Measurements from ENCODE around the gene MT1B. TPM values are rescaled to one million over a fixed set of nuclear protein-coding genes. Genes with fewer than 3 reads are reported as not detected.
A peak's percentile ranks its signal among the peaks of the same experiment; 100 is the strongest.

The MT1B gene
- total and polyA plus RNA-seq, 4 donors: 1.2 to 1.5 TPM; not detected in 2

DNA sequence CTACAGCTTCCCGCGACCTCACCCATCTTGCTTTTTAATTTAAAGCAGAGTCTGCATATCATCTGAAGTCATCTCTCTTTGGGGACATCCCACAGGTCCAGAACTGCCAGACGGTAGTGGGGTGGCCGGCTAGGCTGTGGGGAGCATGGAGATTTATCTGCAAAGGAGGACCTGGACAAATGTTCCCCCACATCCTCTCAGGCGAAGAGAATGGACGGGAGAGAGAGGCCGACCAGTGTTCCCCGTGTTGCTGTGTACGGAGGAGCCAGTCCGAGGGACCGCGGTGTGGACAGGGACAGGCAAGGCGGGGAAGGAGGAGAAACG, 19.9 kb upstream of the MT1B start:
- Histone ChIP-seq H3K36me3 (ENCODE audit: control insufficient read depth in 4 of 4, insufficient read depth in 3 of 4, low read depth in 1 of 4, low read length in 3 of 4) (peaks cover 0 to under 1% (median 0%) of the 10 kb centered on the region in 4 donors), H3K27ac (ENCODE audit: low read depth in 1 of 2, low read length in 2 of 2) (peak overlapping the region; percentile 84 to 87), H3K9ac (ENCODE audit: low read depth in 1 of 2, low read length in 2 of 2) (peak overlapping the region in 1 of 2 donors; percentile 24), H3K4me3 (ENCODE audit: low read depth in 1 of 3, low read length in 3 of 3) (peak overlapping the region; percentile 34 to 93 (median 48)), H3K9me3 (ENCODE audit: control insufficient read depth in 4 of 4, low read length in 3 of 4) (no peaks in the 10 kb centered on the region), H3K27me3 (ENCODE audit: control insufficient read depth in 4 of 4, insufficient read depth in 4 of 4, low read length in 3 of 4) (no peaks in the 10 kb centered on the region), H3K4me1 (ENCODE audit: control insufficient read depth in 4 of 4, insufficient read depth in 4 of 4, low read length in 3 of 4) (peaks cover 2 to 24% (median 7%) of the 10 kb centered on the region in 4 donors)
- DNase-seq (ENCODE audit: low spot score): no peak
- 22% methylated on average over 14 of the region's 14 CpGs for WGBS
- TF ChIP-seq REST (IDR thresholded peaks at IDR 0.05): no peak
- no peak for TF ChIP-seq YY1 (IDR thresholded peaks at IDR 0.05)
- no peak for TF ChIP-seq RAD21 (IDR thresholded peaks at IDR 0.05)
- TF ChIP-seq HNF4A (conservative IDR thresholded peaks at IDR 0.05): no peak
- no peak for TF ChIP-seq EGR1 (IDR thresholded peaks at IDR 0.05; ENCODE audit: low read depth in 2 of 2)
- TF ChIP-seq TAF1 (conservative IDR thresholded peaks at IDR 0.05): no peak
- TF ChIP-seq ATF3 (IDR thresholded peaks at IDR 0.05): no peak
- TF ChIP-seq MAX (IDR thresholded peaks at IDR 0.05): no peak
- TF ChIP-seq FOXA1 (IDR thresholded peaks at IDR 0.05): no peak

- no peaks in the 10 kb centered on the region for H3K36me3 ChIP-seq (ENCODE audit: control insufficient read depth in 4 of 4, insufficient read depth in 3 of 4, low read depth in 1 of 4, low read length in 3 of 4)
- peak; percentile 64 for DNase-seq (ENCODE audit: low spot score)
- WGBS: under 1% methylated on average over 61 of the region's 61 CpGs
These were observed 19.4 kb upstream of the MT1B start, which contains the start of gene MT1M for GRCh38 chr16:56632156-56632847. Gene MT1M (plus strand): TSS chr16:56632659. CDS start chr16:56632732, 73 bp downstream.

More at GRCh38 chr16:56632156-56632847, 19.4 kb upstream of the MT1B start, which contains the start of gene MT1M:
- TF ChIP-seq FOXA1 (IDR thresholded peaks at IDR 0.05) (no peak), SP1 (IDR thresholded peaks at IDR 0.05) (peak; percentile 80), ATF3 (IDR thresholded peaks at IDR 0.05) (no peak), JUND (IDR thresholded peaks at IDR 0.05) (no peak), FOXA2 (IDR thresholded peaks at IDR 0.05) (no peak), GABPA (IDR thresholded peaks at IDR 0.05 in 1 of 2, conservative IDR thresholded peaks at IDR 0.05 in 1 of 2) (no peak), RXRA (IDR thresholded peaks at IDR 0.05) (peak; percentile 7 to 8), TAF1 (conservative IDR thresholded peaks at IDR 0.05) (no peak), HNF4G (IDR thresholded peaks at IDR 0.05) (no peak), NR2F2 (IDR thresholded peaks at IDR 0.05) (peak; percentile 7), MAX (IDR thresholded peaks at IDR 0.05) (no peak), YY1 (IDR thresholded peaks at IDR 0.05) (peak; percentile 42), REST (IDR thresholded peaks at IDR 0.05) (no peak), HNF4A (conservative IDR thresholded peaks at IDR 0.05) (no peak), RAD21 (IDR thresholded peaks at IDR 0.05) (peak in 1 of 2 donors; percentile 30), EGR1 (IDR thresholded peaks at IDR 0.05; ENCODE audit: low read depth in 2 of 2) (no peak), ZBTB33 (IDR thresholded peaks at IDR 0.05) (no peak)
- TF ChIP-seq, protein P1, sequence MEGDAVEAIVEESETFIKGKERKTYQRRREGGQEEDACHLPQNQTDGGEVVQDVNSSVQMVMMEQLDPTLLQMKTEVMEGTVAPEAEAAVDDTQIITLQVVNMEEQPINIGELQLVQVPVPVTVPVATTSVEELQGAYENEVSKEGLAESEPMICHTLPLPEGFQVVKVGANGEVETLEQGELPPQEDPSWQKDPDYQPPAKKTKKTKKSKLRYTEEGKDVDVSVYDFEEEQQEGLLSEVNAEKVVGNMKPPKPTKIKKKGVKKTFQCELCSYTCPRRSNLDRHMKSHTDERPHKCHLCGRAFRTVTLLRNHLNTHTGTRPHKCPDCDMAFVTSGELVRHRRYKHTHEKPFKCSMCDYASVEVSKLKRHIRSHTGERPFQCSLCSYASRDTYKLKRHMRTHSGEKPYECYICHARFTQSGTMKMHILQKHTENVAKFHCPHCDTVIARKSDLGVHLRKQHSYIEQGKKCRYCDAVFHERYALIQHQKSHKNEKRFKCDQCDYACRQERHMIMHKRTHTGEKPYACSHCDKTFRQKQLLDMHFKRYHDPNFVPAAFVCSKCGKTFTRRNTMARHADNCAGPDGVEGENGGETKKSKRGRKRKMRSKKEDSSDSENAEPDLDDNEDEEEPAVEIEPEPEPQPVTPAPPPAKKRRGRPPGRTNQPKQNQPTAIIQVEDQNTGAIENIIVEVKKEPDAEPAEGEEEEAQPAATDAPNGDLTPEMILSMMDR (IDR thresholded peaks at IDR 0.05; ENCODE audit: low read depth, low read length, missing input control): no peak
- no peaks in the 10 kb centered on the region for H3K9me3 ChIP-seq (ENCODE audit: control insufficient read depth in 4 of 4, low read length in 3 of 4)
- peak within 1 kb of the TSS; percentile 48 to 95 (median 93) for H3K4me3 ChIP-seq (ENCODE audit: low read depth in 1 of 3, low read length in 3 of 3)
- H3K9ac ChIP-seq (ENCODE audit: low read depth in 1 of 2, low read length in 2 of 2): peak within 1 kb of the TSS; percentile 77 to 84
- H3K27ac ChIP-seq (ENCODE audit: low read depth in 1 of 2, low read length in 2 of 2): peak within 1 kb of the TSS; percentile 84 to 87
- no peaks in the 10 kb centered on the region for H3K27me3 ChIP-seq (ENCODE audit: control insufficient read depth in 4 of 4, insufficient read depth in 4 of 4, low read length in 3 of 4)
- H3K4me1 ChIP-seq (ENCODE audit: control insufficient read depth in 4 of 4, insufficient read depth in 4 of 4, low read length in 3 of 4): peaks cover 2 to 24% (median 7%) of the 10 kb centered on the region in 4 donors

All from liver (tissue), 9 donors.